GM13976 (cell line): ENCODE data around the gene RUNX1.

Experiments
- DNase-seq: peaks from one replicate; pipeline ENCODE4 v3.0.0; 2012; ENCODE audit warnings: low spot score
- in situ Hi-C: fragments of 300-500 bp; cut with MboI; formaldehyde crosslinking; loops from one replicate; pipeline ENCODE4 v1.12.0; 2022; ENCODE audit warnings: low sequenced_read_pairs, mixed read lengths, inconsistent platforms; ENCODE audit not compliant: unreplicated experiment
- TF ChIP-seq, protein P1 (sequence below): IDR thresholded peaks from 2 replicates; pipeline ENCODE4 v1.5.1; 2012; ENCODE audit warnings: borderline replicate concordance, mild to moderate bottlenecking; ENCODE audit not compliant: insufficient read depth; ENCODE audit errors: extremely low read depth, missing control alignments, control extremely low read depth

Gene RUNX1

DNA sequence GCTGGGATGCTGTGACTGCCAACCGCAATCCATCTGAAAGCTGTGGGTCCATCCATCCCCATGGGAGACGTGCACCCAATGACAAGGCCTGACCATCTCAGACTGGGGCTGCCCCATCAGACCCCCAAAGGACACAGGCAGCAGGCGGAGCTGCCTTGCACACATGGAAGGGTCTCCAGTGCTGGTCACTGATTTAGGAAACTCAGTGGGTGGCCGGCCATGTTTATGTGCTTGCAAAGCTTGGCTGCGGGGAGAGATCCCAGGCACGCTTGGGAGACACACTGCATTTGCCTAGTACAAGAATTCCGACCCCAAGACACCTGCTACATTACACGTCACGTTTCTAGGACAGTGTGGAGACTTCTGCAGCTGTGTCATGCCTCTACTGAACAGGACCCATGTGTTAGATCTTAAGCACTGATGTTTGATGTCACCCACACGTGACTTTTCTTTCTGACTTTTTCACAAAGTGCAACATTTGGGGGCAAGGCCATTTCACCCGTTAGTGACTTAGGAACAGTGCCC, 198.9 kb downstream of the RUNX1 start:
- TF ChIP-seq, protein P1, sequence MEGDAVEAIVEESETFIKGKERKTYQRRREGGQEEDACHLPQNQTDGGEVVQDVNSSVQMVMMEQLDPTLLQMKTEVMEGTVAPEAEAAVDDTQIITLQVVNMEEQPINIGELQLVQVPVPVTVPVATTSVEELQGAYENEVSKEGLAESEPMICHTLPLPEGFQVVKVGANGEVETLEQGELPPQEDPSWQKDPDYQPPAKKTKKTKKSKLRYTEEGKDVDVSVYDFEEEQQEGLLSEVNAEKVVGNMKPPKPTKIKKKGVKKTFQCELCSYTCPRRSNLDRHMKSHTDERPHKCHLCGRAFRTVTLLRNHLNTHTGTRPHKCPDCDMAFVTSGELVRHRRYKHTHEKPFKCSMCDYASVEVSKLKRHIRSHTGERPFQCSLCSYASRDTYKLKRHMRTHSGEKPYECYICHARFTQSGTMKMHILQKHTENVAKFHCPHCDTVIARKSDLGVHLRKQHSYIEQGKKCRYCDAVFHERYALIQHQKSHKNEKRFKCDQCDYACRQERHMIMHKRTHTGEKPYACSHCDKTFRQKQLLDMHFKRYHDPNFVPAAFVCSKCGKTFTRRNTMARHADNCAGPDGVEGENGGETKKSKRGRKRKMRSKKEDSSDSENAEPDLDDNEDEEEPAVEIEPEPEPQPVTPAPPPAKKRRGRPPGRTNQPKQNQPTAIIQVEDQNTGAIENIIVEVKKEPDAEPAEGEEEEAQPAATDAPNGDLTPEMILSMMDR: no peak
- in situ Hi-C loops: no loop called here
- no peak for DNase-seq

DNA sequence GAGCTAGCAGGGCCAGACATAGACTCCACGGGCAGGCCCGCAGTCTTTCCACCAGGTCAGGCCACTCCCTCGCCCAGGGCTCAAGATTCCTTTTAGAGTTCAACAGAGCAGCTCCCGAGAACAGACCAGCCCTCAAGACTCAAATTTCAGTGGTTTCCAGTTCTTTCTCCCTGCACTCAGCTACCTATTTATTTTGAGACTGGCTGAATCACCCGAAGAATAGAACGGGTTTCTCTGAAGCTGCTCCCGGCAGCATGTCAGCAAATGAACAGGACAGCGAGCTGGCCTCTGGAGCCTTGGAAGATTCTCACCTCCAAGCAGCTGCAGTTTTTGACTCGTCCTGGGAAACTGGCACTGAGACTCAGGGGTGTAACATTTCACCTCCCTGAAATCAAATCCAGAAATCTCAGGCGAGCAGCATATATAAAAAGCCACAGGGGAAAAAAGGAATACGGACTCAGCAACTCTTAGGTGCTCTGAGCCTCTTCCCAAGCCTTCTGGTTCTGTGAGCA, 202.4 kb downstream of the RUNX1 start:
- in situ Hi-C loops: no loop called here
- TF ChIP-seq, protein P1: no peak
- no peak for DNase-seq

DNA sequence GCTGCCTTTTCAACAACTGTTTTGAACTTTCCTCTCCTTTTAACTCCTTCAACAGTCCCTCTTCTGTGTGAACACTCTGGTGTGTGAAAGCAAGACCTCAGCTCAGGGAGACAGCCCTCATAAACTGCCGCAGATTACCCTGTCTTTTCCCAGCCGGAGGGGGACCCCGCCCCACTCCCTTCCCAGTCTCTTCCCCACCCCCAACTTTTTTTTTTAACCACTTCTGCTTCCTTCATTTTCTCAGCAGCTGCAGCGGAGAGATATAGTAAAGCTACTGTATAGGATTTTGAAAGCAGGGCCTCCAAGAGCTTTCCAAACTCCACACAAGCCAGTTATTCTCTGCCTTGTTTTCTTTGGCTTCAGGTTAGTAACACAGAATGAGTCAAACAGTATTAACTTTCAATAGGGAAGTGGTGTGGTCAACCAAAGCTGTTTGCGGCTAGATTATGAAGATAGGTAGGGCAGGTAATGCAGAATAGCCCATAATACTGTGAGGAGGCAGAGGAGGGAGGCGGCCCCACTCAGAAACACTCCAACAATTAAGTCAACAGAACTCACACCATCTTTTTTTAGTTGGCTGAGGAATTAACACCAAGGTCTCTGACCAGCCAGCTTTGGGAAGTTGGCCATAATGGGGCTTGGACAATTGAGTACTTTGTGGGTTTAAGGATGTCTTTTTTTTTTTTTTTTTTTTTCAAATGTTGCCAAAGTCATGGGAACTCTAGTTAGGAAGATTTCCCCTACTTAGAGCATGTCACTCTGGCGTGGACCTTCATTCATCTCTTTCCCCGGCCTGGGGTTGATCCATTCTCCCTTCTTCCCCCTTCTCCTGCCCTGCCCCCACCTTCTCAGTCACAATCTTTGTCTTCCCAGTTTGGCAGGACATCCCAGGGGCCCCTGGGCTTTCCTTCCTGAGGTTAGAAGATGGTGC, 203.3 kb downstream of the RUNX1 start:
- peak; percentile 77 for DNase-seq
- in situ Hi-C loops: no loop called here
- TF ChIP-seq, protein P1: no peak

DNA sequence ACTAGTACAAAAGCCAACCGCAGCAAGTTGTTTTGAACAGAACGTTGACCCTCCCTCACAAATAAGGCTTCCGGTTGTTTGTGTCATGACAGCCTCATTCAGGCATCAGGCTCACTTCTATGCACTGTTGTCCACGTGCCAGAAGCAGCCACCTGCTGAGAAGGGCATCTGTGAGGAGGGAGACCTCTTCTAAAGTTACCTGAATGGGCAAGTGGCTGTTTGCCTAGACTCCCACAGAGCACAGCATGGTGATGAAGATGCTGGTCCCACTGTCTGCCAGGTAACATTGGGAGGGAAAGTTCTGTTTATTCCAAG, 204.2 kb downstream of the RUNX1 start:
- in situ Hi-C loops: no loop called here
- TF ChIP-seq, protein P1: no peak
- DNase-seq: no peak

DNA sequence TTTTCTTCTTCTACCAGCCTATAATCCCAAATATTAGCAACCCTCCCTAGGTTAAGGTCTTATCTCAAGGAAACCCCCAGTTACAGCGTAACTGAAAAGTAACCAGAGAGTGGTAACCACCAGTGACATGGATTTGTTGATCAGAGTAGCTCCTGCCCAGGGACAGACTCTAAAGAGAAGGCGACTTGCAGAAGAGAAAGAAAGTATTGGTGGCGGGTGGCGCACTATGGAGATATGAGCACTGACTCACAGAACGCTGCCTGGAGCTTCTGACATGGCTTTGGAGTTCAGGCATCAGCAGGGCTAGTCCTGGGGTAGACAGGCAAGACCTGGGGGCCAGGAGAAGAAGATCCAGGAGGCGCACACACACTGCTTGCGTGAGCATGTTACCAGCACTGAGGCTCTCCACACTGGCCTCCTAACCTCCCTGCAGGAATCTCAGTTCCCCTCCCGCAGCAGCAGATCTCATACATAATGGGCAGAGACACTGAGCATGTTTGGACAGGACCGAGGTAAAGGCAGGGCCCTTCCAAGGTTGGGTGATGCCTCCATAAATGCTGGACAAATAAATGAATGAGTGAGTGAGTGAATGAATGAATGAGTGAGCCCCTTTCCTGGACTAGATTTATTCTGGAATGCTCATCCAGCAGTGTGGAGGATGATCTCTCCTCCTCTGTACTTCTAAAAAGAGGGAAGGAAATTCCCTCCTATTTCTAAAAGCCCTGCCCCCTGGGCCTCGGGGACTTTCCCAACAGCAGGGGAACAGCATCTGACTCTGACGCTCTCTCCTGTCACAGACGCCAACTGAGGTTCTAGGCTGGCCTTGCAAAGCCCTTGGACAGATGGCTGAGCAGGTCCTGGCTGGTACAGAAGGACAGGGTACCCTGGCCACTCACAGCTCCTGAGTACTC, 204.8 kb downstream of the RUNX1 start:
- TF ChIP-seq, protein P1: no peak
- peak; percentile 61 for DNase-seq
- in situ Hi-C loops: no loop called here

DNA sequence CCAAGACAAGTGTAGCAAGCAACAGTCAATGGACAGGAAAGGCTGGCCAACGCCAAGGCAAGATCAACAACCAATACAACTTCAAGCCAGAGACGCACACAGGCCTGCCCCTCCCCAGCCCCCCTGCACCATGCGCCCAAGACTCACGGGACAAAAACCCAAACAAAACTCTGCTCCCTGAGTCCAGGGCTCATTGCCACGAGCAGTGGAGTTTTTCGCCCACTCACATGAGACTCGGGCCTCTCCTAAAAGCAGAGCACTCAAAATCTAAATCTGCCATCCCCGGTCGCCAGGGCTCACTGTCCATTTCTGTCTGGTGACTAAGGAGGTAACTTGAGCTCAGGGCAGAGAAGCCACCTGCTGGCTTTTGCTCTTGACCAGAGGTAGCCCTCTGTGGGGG, 205.5 kb downstream of the RUNX1 start:
- no peak for DNase-seq
- in situ Hi-C loops: no loop called here
- TF ChIP-seq, protein P1: no peak
